CD8-positive, alpha-beta memory T cell (primary cell): ENCODE results near the gene CHRNB2. TPM values are rescaled to one million over a fixed set of nuclear protein-coding genes. Genes with fewer than 3 reads are reported as not detected.
"Not testable (repeated sequence)": the region's sequence is repeated elsewhere in the genome, so short reads cannot be mapped to it uniquely, and the experiment has no call there.

Experiments used
- CTCF ChIA-PET: fragments of 350-600 bp; sonication (Branson Sonifier 250); formaldehyde crosslinking; loops from one replicate; lab custom pipeline; 2021; ENCODE audit warnings: antibody characterized with exemption; lab: Charles Lee
- POLR2A ChIA-PET: fragments of 350-600 bp; sonication (Branson Sonifier 250); formaldehyde crosslinking; loops from one replicate; lab custom pipeline; 2021; ENCODE audit warnings: antibody characterized with exemption; lab: Charles Lee
- DNase-seq, 5 donors: peaks; one replicate each; pipeline versions ENCODE4 v3.0.0 to v3.0.0-alpha.2; 2020 to 2022; ENCODE audit warnings: mixed read lengths in 1 of 5
- H3K27ac ChIP-seq: one replicate; pipeline ENCODE4 v1.7.0; 2013; ENCODE audit warnings: low read depth, mild to moderate bottlenecking, low read length, moderate library complexity
- H3K27me3 ChIP-seq: 2 replicates; pipeline ENCODE4 v1.7.0; 2013; ENCODE audit warnings: low read length, mild to moderate bottlenecking; ENCODE audit not compliant: insufficient read depth, poor library complexity, severe bottlenecking
- H3K36me3 ChIP-seq: 2 replicates; pipeline ENCODE4 v1.7.0; 2013; ENCODE audit warnings: mild to moderate bottlenecking, low read length, moderate library complexity; ENCODE audit not compliant: insufficient read depth
- H3K4me1 ChIP-seq: 2 replicates; pipeline ENCODE4 v1.7.0; 2013; ENCODE audit warnings: mild to moderate bottlenecking, low read length, moderate library complexity; ENCODE audit not compliant: insufficient read depth
- H3K4me3 ChIP-seq: 2 replicates; pipeline ENCODE4 v1.7.0; 2013; ENCODE audit warnings: mild to moderate bottlenecking, low read length
- H3K9me3 ChIP-seq: 2 replicates; pipeline ENCODE4 v1.7.0; 2013; ENCODE audit warnings: mild to moderate bottlenecking, low read length
- H3K27ac Mint-ChIP-seq, 8 donors: one replicate each; pipeline ENCODE4 v1.8.0; 2020 to 2021; ENCODE audit warnings: mixed read lengths in 8 of 8, mild to moderate bottlenecking in 6 of 8, inconsistent platforms in 3 of 8, moderate library complexity in 3 of 8
- H3K27me3 Mint-ChIP-seq, 2 donors: one replicate each; pipeline ENCODE4 v1.8.0; 2020 to 2021; ENCODE audit warnings: mixed read lengths in 2 of 2, mild to moderate bottlenecking in 1 of 2, moderate library complexity in 1 of 2
- H3K36me3 Mint-ChIP-seq, 3 donors: one replicate each; pipeline ENCODE4 v1.8.0; 2020 to 2021; ENCODE audit warnings: mixed read lengths in 3 of 3, inconsistent platforms in 1 of 3, mild to moderate bottlenecking in 1 of 3
- H3K4me1 Mint-ChIP-seq, 3 donors: one replicate each; pipeline ENCODE4 v1.8.0; 2020 to 2021; ENCODE audit warnings: mixed read lengths in 3 of 3, inconsistent platforms in 1 of 3, mild to moderate bottlenecking in 1 of 3
- H3K4me3 Mint-ChIP-seq, 7 donors: one replicate each; pipeline ENCODE4 v1.8.0; 2020 to 2021; ENCODE audit warnings: mixed read lengths in 7 of 7, mild to moderate bottlenecking in 6 of 7, moderate library complexity in 4 of 7, inconsistent platforms in 2 of 7
- H3K9me3 Mint-ChIP-seq, 5 donors: one replicate each; pipeline ENCODE4 v1.8.0; 2020 to 2022; ENCODE audit warnings: mixed read lengths in 5 of 5, mild to moderate bottlenecking in 3 of 5, moderate library complexity in 2 of 5, inconsistent platforms in 1 of 5
- polyA plus RNA-seq: library from polyadenylated mRNA; unstranded; fragments of 300-500 nt; fragmentation: Illumina TruSeq; gene quantifications from one replicate; pipeline ENCODE4 v1.2.3, GENCODE V29; 2021
- total RNA-seq, 2 experiments: library from RNA; stranded (reverse); gene quantifications; one replicate each; pipeline ENCODE4 v1.2.3, GENCODE V29; 2021

CHRNB2 gene
- total RNA-seq (not detected), polyA plus RNA-seq (0.16 TPM)

- Histone ChIP-seq H3K9me3 (no peaks in the 10 kb centered on the region), H3K36me3 (no peaks in the 10 kb centered on the region), H3K4me1 (peaks cover 5% of the 10 kb centered on the region), H3K27me3 (peaks cover 24% of the 10 kb centered on the region), H3K27ac (no peak within 1 kb of the TSS), H3K4me3 (no peak within 1 kb of the TSS)
- Mint-ChIP-seq H3K4me1 (peaks cover 5 to 8% (median 6%) of the 10 kb centered on the region in 3 donors), H3K27ac (peak within 1 kb of the TSS in 2 of 8 donors; percentile 8 to 36), H3K36me3 (no peaks in the 10 kb centered on the region), H3K4me3 (peak within 1 kb of the TSS in 3 of 7 donors; percentile 6 to 59 (median 32)), H3K27me3 (peaks cover 15 to 44% of the 10 kb centered on the region in 2 donors), H3K9me3 (peaks cover 0 to 2% (median 0%) of the 10 kb centered on the region in 5 donors)
- ChIA-PET POLR2A (interaction anchor here (1.1 kb wide), 1 partner anchor 8 kb away, joined by 3 read pairs; no protein-coding TSS in a partner anchor), CTCF (interaction anchor here (1.5 to 1.6 kb wide), 2 partner anchors 8 to 193 kb away, joined by 3 to 6 read pairs; no protein-coding TSS in a partner anchor)
- DNase-seq = peak; percentile 66 to 76 (median 68)
Observed at GRCh38 chr1:154567386-154568156, at the start of gene CHRNB2. Gene CHRNB2, plus strand, starts transcription at chr1:154567778. Its CDS starts 267 bp downstream, at chr1:154568045.

GRCh38 chr1:154519591-154519991 lies 48.0 kb upstream of the CHRNB2 start:
- ChIA-PET CTCF (no interaction called here), POLR2A (no interaction called here)
- Histone ChIP-seq H3K9me3 (no peaks in the 10 kb centered on the region), H3K4me3 (no peak overlapping the region), H3K4me1 (no peaks in the 10 kb centered on the region), H3K27me3 (peaks cover 3% of the 10 kb centered on the region), H3K27ac (no peak overlapping the region), H3K36me3 (no peaks in the 10 kb centered on the region)
- H3K4me1 Mint-ChIP-seq = no peaks in the 10 kb centered on the region
- H3K4me3 Mint-ChIP-seq = no peak overlapping the region
- H3K9me3 Mint-ChIP-seq = peaks cover 0 to 2% (median 0%) of the 10 kb centered on the region in 5 donors
- H3K27ac Mint-ChIP-seq = no peak overlapping the region
- DNase-seq = no peak
- no peaks in the 10 kb centered on the region for H3K36me3 Mint-ChIP-seq
- H3K27me3 Mint-ChIP-seq = peaks cover 12 to 45% of the 10 kb centered on the region in 2 donors

- peaks cover 7% of the 10 kb centered on the region for H3K27me3 ChIP-seq
- Mint-ChIP-seq H3K9me3 (peaks cover 0 to 2% (median 0%) of the 10 kb centered on the region in 5 donors), H3K4me3 (no peak overlapping the region), H3K4me1 (no peaks in the 10 kb centered on the region), H3K27me3 (peaks cover 12 to 45% of the 10 kb centered on the region in 2 donors), H3K27ac (peak overlapping the region in 2 of 8 donors; percentile 17 to 52), H3K36me3 (no peaks in the 10 kb centered on the region)
- no peaks in the 10 kb centered on the region for H3K4me1 ChIP-seq
- no peak overlapping the region for H3K4me3 ChIP-seq
- no peaks in the 10 kb centered on the region for H3K9me3 ChIP-seq
- no peak overlapping the region for H3K27ac ChIP-seq
- DNase-seq = no peak
- no peaks in the 10 kb centered on the region for H3K36me3 ChIP-seq
- POLR2A ChIA-PET = no interaction called here
- CTCF ChIA-PET = no interaction called here
Observed at GRCh38 chr1:154520333-154520732, 47.2 kb upstream of the CHRNB2 start.

- Histone ChIP-seq H3K4me3 (no peak overlapping the region), H3K36me3 (no peaks in the 10 kb centered on the region), H3K27ac (no peak overlapping the region), H3K9me3 (no peaks in the 10 kb centered on the region), H3K27me3 (peaks cover 7% of the 10 kb centered on the region), H3K4me1 (no peaks in the 10 kb centered on the region)
- H3K27ac Mint-ChIP-seq = no peak overlapping the region
- peaks cover 6 to 36% of the 10 kb centered on the region in 2 donors for H3K27me3 Mint-ChIP-seq
- ChIA-PET CTCF (no interaction called here), POLR2A (no interaction called here)
- peaks cover 0 to 2% (median 0%) of the 10 kb centered on the region in 5 donors for H3K9me3 Mint-ChIP-seq
- no peaks in the 10 kb centered on the region for H3K4me1 Mint-ChIP-seq
- no peaks in the 10 kb centered on the region for H3K36me3 Mint-ChIP-seq
- no peak for DNase-seq
- no peak overlapping the region for H3K4me3 Mint-ChIP-seq
Observed at GRCh38 chr1:154521695-154522094, 45.9 kb upstream of the CHRNB2 start.

GRCh38 chr1:154524881-154525280 lies 42.7 kb upstream of the CHRNB2 start:
- POLR2A ChIA-PET = interaction anchor here (0.6 kb wide), 1 partner anchor 66 kb away, joined by 3 read pairs; no protein-coding TSS in a partner anchor
- H3K27ac Mint-ChIP-seq = no peak overlapping the region
- CTCF ChIA-PET = interaction anchor here (0.6 kb wide), 1 partner anchor 30 kb away, joined by 3 read pairs; no protein-coding TSS in a partner anchor
- Histone ChIP-seq H3K27me3 (peaks cover 7% of the 10 kb centered on the region), H3K4me3 (no peak overlapping the region), H3K27ac (no peak overlapping the region), H3K4me1 (no peaks in the 10 kb centered on the region), H3K9me3 (no peaks in the 10 kb centered on the region), H3K36me3 (no peaks in the 10 kb centered on the region)
- H3K9me3 Mint-ChIP-seq = peaks cover 0 to 2% (median 0%) of the 10 kb centered on the region in 5 donors
- H3K4me3 Mint-ChIP-seq = no peak overlapping the region
- no peak for DNase-seq
- H3K36me3 Mint-ChIP-seq = no peaks in the 10 kb centered on the region
- peaks cover 4 to 25% of the 10 kb centered on the region in 2 donors for H3K27me3 Mint-ChIP-seq
- no peaks in the 10 kb centered on the region for H3K4me1 Mint-ChIP-seq

- Histone ChIP-seq H3K4me1 (no peaks in the 10 kb centered on the region), H3K9me3 (no peaks in the 10 kb centered on the region), H3K36me3 (no peaks in the 10 kb centered on the region), H3K27ac (no peak overlapping the region), H3K27me3 (peaks cover 7% of the 10 kb centered on the region), H3K4me3 (no peak overlapping the region)
- Mint-ChIP-seq H3K9me3 (peaks cover 0 to 2% (median 0%) of the 10 kb centered on the region in 5 donors), H3K4me3 (no peak overlapping the region), H3K27me3 (peaks cover 6 to 27% of the 10 kb centered on the region in 2 donors), H3K27ac (no peak overlapping the region), H3K36me3 (no peaks in the 10 kb centered on the region), H3K4me1 (no peaks in the 10 kb centered on the region)
- ChIA-PET CTCF (no interaction called here), POLR2A (no interaction called here)
- no peak for DNase-seq
Observed at GRCh38 chr1:154527192-154527591, 40.4 kb upstream of the CHRNB2 start.

- no peaks in the 10 kb centered on the region for H3K4me1 Mint-ChIP-seq
- Histone ChIP-seq H3K27ac (no peak overlapping the region), H3K36me3 (no peaks in the 10 kb centered on the region), H3K4me1 (no peaks in the 10 kb centered on the region), H3K4me3 (no peak overlapping the region), H3K9me3 (no peaks in the 10 kb centered on the region), H3K27me3 (peaks cover 6% of the 10 kb centered on the region)
- no peak for DNase-seq
- CTCF ChIA-PET = no interaction called here
- H3K27me3 Mint-ChIP-seq = peaks cover 5 to 22% of the 10 kb centered on the region in 2 donors
- POLR2A ChIA-PET = interaction anchor here (0.6 kb wide), 1 partner anchor 76 kb away, joined by 3 read pairs; no protein-coding TSS in a partner anchor
- no peak overlapping the region for H3K27ac Mint-ChIP-seq
- no peaks in the 10 kb centered on the region for H3K9me3 Mint-ChIP-seq
- no peak overlapping the region for H3K4me3 Mint-ChIP-seq
- no peaks in the 10 kb centered on the region for H3K36me3 Mint-ChIP-seq
Observed at GRCh38 chr1:154529308-154529707, 38.3 kb upstream of the CHRNB2 start.

- H3K27me3 ChIP-seq, H3K4me1 Mint-ChIP-seq, H3K27ac Mint-ChIP-seq, H3K4me1 ChIP-seq, H3K27ac ChIP-seq, H3K4me3 ChIP-seq, DNase-seq, H3K4me3 Mint-ChIP-seq, H3K9me3 Mint-ChIP-seq, H3K9me3 ChIP-seq, H3K36me3 ChIP-seq, H3K36me3 Mint-ChIP-seq, POLR2A ChIA-PET: not testable (repeated sequence)
- peaks cover 9 to 27% of the 10 kb centered on the region in 2 donors for H3K27me3 Mint-ChIP-seq
- CTCF ChIA-PET = interaction anchor here (0.7 kb wide), 1 partner anchor 41 kb away, joined by 3 read pairs; no protein-coding TSS in a partner anchor
Observed at GRCh38 chr1:154531950-154532349, 35.6 kb upstream of the CHRNB2 start.
